ENCODE measurements around the gene TMPRSS13. TPM values are rescaled to one million over a fixed set of nuclear protein-coding genes. Genes with fewer than 3 reads are reported as not detected.

TMPRSS13 gene
- total RNA-seq, 1 donor from 2014 or later = 5.7 TPM

- TF ChIP-seq, protein P1, sequence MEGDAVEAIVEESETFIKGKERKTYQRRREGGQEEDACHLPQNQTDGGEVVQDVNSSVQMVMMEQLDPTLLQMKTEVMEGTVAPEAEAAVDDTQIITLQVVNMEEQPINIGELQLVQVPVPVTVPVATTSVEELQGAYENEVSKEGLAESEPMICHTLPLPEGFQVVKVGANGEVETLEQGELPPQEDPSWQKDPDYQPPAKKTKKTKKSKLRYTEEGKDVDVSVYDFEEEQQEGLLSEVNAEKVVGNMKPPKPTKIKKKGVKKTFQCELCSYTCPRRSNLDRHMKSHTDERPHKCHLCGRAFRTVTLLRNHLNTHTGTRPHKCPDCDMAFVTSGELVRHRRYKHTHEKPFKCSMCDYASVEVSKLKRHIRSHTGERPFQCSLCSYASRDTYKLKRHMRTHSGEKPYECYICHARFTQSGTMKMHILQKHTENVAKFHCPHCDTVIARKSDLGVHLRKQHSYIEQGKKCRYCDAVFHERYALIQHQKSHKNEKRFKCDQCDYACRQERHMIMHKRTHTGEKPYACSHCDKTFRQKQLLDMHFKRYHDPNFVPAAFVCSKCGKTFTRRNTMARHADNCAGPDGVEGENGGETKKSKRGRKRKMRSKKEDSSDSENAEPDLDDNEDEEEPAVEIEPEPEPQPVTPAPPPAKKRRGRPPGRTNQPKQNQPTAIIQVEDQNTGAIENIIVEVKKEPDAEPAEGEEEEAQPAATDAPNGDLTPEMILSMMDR (IDR thresholded peaks at IDR 0.05; ENCODE audit: unreplicated experiment) = no peak
- peaks cover 32% of the 10 kb centered on the region for H3K4me1 Mint-ChIP-seq (ENCODE audit: low read depth)
- DNase-seq (ENCODE audit: low spot score, unreplicated experiment) = no peak
- H3K27ac Mint-ChIP-seq = no peak overlapping the region
- peaks cover 56% of the 10 kb centered on the region for H3K27me3 Mint-ChIP-seq
- no peak overlapping the region for H3K4me3 Mint-ChIP-seq (ENCODE audit: low read depth)
- H3K9me3 Mint-ChIP-seq (ENCODE audit: low read depth) = no peaks in the 10 kb centered on the region
- H3K36me3 Mint-ChIP-seq (ENCODE audit: insufficient read depth) = no peaks in the 10 kb centered on the region
Measured at GRCh38 chr11:117873828-117874125, 55.4 kb downstream of the TMPRSS13 start.

DNA sequence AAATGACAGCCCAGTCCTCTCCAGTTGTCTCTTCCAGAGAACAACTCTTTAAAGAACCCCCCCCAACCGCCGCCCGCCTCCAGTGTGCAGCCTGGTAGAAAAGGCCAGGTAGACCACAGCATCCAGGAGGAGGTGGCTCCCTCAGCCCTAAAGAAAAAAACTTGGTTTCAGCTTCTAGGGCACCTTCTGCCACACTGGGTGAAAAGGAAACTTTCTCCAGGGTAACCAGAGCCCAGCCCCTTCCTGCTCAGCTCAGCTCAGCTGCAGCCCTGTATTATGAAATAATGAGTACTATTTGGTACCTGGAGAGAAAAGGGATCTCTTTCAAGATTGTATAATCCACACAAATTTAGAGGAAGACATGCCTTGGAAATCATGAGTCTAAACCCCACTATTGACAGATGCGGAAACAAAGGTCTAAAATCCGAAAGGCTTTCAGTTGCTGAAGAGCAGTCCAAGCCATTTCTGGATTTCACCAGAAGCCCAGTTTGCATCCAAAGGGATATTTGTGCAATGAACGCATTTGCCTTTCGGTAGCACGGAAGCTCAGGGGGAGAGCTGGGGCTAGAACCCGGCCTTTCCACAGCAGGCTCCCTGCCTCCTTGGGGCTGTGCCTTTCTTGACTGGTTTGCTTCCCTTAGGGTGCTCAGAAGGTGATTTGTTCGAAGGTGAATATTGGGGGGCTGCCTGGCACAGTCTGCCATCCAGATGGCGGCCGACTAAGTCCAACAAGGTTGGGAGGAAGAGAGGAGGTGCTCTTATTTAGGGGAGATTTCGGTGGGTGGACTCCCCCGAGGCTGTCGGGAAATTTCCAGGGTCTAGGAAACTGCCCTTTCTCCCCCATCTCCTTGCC lies 56.0 kb downstream of the TMPRSS13 start:
- H3K4me1 Mint-ChIP-seq (ENCODE audit: low read depth) = peaks cover 36% of the 10 kb centered on the region
- TF ChIP-seq, protein P1 (IDR thresholded peaks at IDR 0.05; ENCODE audit: unreplicated experiment) = no peak
- H3K36me3 Mint-ChIP-seq (ENCODE audit: insufficient read depth) = no peaks in the 10 kb centered on the region
- H3K27ac Mint-ChIP-seq = no peak overlapping the region
- no peaks in the 10 kb centered on the region for H3K9me3 Mint-ChIP-seq (ENCODE audit: low read depth)
- H3K4me3 Mint-ChIP-seq (ENCODE audit: low read depth) = no peak overlapping the region
- peaks cover 50% of the 10 kb centered on the region for H3K27me3 Mint-ChIP-seq
- DNase-seq (ENCODE audit: low spot score, unreplicated experiment) = no peak

DNA sequence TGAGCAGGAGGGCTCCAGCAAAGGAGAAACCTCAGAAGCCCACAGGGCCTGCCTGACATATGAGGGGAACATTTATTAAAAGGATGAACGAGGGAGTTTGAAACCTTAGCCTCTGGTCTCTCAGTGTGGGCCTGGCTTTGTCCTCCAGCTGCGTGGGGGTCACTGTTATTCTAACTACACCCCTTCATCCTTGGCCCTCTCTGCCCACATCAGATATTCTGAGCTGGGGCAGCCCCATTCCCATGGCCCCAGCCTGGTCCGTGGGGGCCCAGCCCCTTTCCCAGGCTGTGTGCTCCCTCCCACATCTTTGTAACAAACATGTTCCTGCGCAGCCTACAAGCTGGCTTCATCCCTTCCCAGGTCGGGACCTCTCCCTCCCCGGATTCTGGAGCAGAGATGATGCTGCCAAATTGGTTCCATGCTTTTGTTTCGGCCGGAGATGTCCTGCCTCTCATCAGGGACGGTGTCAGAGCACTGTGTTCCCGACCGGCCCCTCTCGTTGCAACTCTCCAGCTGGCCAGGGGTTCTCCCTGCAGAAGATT lies 56.7 kb downstream of the TMPRSS13 start:
- TF ChIP-seq, protein P1 (IDR thresholded peaks at IDR 0.05; ENCODE audit: unreplicated experiment) = no peak
- no peak overlapping the region for H3K4me3 Mint-ChIP-seq (ENCODE audit: low read depth)
- H3K4me1 Mint-ChIP-seq (ENCODE audit: low read depth) = peaks cover 36% of the 10 kb centered on the region
- H3K27me3 Mint-ChIP-seq = peaks cover 45% of the 10 kb centered on the region
- H3K9me3 Mint-ChIP-seq (ENCODE audit: low read depth) = no peaks in the 10 kb centered on the region
- H3K36me3 Mint-ChIP-seq (ENCODE audit: insufficient read depth) = no peaks in the 10 kb centered on the region
- DNase-seq (ENCODE audit: low spot score, unreplicated experiment) = no peak
- no peak overlapping the region for H3K27ac Mint-ChIP-seq

DNA sequence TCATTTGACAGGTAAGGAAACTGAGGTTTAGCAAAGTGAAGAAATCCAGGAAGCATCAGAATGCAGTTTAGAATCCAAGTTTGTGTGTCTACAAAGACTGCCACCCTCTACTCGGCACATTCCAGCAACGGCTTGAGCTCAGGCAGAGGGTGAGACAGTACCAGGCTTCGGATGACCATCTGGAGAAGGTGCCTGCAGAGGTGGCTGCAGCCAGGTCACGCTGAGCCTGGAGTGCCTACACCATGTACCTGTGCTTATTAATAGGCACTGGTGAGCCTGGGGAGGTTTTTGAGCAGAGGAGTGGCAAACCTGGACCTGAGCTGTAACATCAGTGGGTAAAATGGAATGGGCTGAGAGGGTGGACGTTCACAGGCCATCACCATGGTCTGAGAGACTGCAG lies 57.4 kb downstream of the TMPRSS13 start:
- H3K36me3 Mint-ChIP-seq (ENCODE audit: insufficient read depth) = no peaks in the 10 kb centered on the region
- no peaks in the 10 kb centered on the region for H3K9me3 Mint-ChIP-seq (ENCODE audit: low read depth)
- TF ChIP-seq, protein P1 (IDR thresholded peaks at IDR 0.05; ENCODE audit: unreplicated experiment) = no peak
- peaks cover 40% of the 10 kb centered on the region for H3K27me3 Mint-ChIP-seq
- H3K4me1 Mint-ChIP-seq (ENCODE audit: low read depth) = peaks cover 29% of the 10 kb centered on the region
- H3K4me3 Mint-ChIP-seq (ENCODE audit: low read depth) = no peak overlapping the region
- no peak for DNase-seq (ENCODE audit: low spot score, unreplicated experiment)
- no peak overlapping the region for H3K27ac Mint-ChIP-seq

DNA sequence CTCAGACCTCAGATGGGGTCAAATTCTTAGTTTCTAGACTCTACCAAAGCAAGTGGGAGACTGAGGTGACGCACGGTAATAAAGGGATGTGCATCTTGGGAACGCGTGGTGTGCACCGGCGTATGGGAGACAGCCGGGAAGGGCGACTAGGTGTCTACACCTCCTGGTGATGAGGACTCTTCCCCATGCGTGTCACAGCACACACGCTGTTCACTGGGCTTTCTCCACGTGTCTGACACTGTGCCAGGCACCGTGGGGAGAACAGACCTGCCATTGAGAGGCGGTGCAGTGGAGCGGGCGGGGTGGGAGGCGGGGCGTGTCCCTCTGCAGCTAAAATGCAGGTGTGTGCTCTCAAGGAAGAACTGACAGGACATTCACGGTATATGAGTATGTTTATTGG lies 58.0 kb downstream of the TMPRSS13 start:
- Mint-ChIP-seq H3K27ac (no peak overlapping the region), H3K4me3 (ENCODE audit: low read depth) (no peak overlapping the region), H3K4me1 (ENCODE audit: low read depth) (peaks cover 27% of the 10 kb centered on the region), H3K9me3 (ENCODE audit: low read depth) (no peaks in the 10 kb centered on the region), H3K27me3 (peaks cover 38% of the 10 kb centered on the region), H3K36me3 (ENCODE audit: insufficient read depth) (no peaks in the 10 kb centered on the region)
- TF ChIP-seq, protein P1 (IDR thresholded peaks at IDR 0.05; ENCODE audit: unreplicated experiment) = no peak
- no peak for DNase-seq (ENCODE audit: low spot score, unreplicated experiment)

All from progenitor cell of endocrine pancreas (in vitro differentiated cells).